Pancreas (tissue), 10 donors: ENCODE measurements around the gene PANK2. TPM values are rescaled to one million over a fixed set of nuclear protein-coding genes. Genes with fewer than 3 reads are reported as not detected.
A peak's percentile ranks its signal among the peaks of the same experiment; 100 is the strongest.

Experiments
- ATAC-seq, 4 donors: fragments of 200-7000 bp; cut with Tn5 transposase; one replicate each; pipeline versions ENCODE4 v1.8.0 to v1.9.1; 2020; ENCODE audit warnings: mild to moderate bottlenecking in 4 of 4, moderate library complexity in 4 of 4
- DNase-seq, 6 donors: peaks; one replicate each; pipeline ENCODE4 v3.0.0-alpha.2; 2020
- FAIRE-seq: peaks from 2 replicates; lab custom pipeline; 2012; peaks lifted over from hg19 to GRCh38; lab: Jason Lieb, UNC
- H3K27ac ChIP-seq, 4 donors: fragments of 200-600 bp; sonication (generic); 1 replicate in 3 of 4; 2 replicates in 1 of 4; pipeline versions ENCODE4 v1.5.0 to v1.8.0; 2020
- H3K27me3 ChIP-seq, 4 donors: fragments of 200-600 bp; one replicate each; pipeline ENCODE4 v1.8.0; 2021
- H3K36me3 ChIP-seq, 3 donors: fragments of 200-600 bp; sonication (generic) in 1 of 3; one replicate each; pipeline versions ENCODE4 v1.5.0 to v1.8.0; 2020 to 2021
- H3K4me1 ChIP-seq, 3 donors: fragments of 200-600 bp; one replicate each; pipeline ENCODE4 v1.8.0; 2021
- H3K4me3 ChIP-seq, 4 donors: fragments of 200-600 bp; sonication (generic) in 2 of 4; one replicate each; pipeline versions ENCODE4 v1.5.0 to v1.8.0; 2020 to 2021
- H3K9me3 ChIP-seq, 4 donors: fragments of 200-600 bp; one replicate each; pipeline ENCODE4 v1.8.0; 2021
- CTCF ChIP-seq, 4 donors: fragments of 200-600 bp; sonication (generic) in 3 of 4; IDR thresholded peaks; one replicate each; pipeline versions ENCODE4 v1.5.0 to v1.8.0; 2021; ENCODE audit warnings: antibody characterized with exemption in 4 of 4
- WGBS, 2 donors: extraction: QIAGEN DNeasy Blood & Tissue Kit; methylation state at CpG; one replicate each; pipeline ENCODE4 v1.1.7; 2013; 5-methylcytosine and 5-hydroxymethylcytosine counted together
- intact Hi-C, 3 donors: fragments of 100-400 bp; cut with DNase I; formaldehyde crosslinking; loops; one replicate each; pipeline versions ENCODE4 v1.11.1 to v1.14.2; 2022
- polyA plus RNA-seq, 2 donors: library from polyadenylated mRNA; stranded (reverse); fragments of 200-250 nt; gene quantifications; one replicate each; pipeline ENCODE4 v1.2.3, GENCODE V29; 2013
- total RNA-seq, 6 donors: library from RNA; stranded (reverse); fragmentation: NEBNext Ultra II Directional in 4 of 6; extraction: Animal tissue kit (Norgen Biotek cat#: 25700) in 4 of 6; gene quantifications; one replicate each; pipeline versions ENCODE4 v1.2.1 to v1.2.4, GENCODE V29; 2021 to 2023
- donor health status: healthy with polysubstance abuse.
- donor health status: DM: no; HTN: no; CAD: no; lungs with moderate emphysema.
- donor health status: DM: no; HTN: no; CAD: no.
- donor health status: control.
- donor health status: control.
- donor health status: Bipolar disorder and iron deficiency.
- donor health status: DM: yes; HTN: yes; CAD: no.
- donor health status: DM: no; HTN: no; CAD: no.
- donor health status: DM: no; HTN: no; CAD: no.
- donor health status: DM: yes; HTN: yes; CAD: no.

The PANK2 gene
- total and polyA plus RNA-seq, 8 donors: 10.1 to 23.4 (median 13.3) TPM

GRCh38 chr20:3909952-3910366 lies 20.8 kb downstream of the PANK2 start:
- no peak for FAIRE-seq
- no peak overlapping the region for H3K27ac ChIP-seq

GRCh38 chr20:3910853-3911252 lies 21.7 kb downstream of the PANK2 start:
- WGBS, 2 donors: 83 to 88% methylated on average over 2 of the region's 2 CpGs
- Histone ChIP-seq H3K9me3 (no peaks in the 10 kb centered on the region), H3K27me3 (no peaks in the 10 kb centered on the region), H3K36me3 (peaks cover 0 to 23% (median 0%) of the 10 kb centered on the region in 3 donors), H3K4me1 (no peaks in the 10 kb centered on the region), H3K4me3 (no peak overlapping the region), H3K27ac (no peak overlapping the region)
- intact Hi-C loops: no loop called here
- FAIRE-seq: no peak
- no peak for DNase-seq
- no peak for ATAC-seq
- no peak for TF ChIP-seq CTCF (IDR thresholded peaks at IDR 0.05)

More at GRCh38 chr20:3909952-3910366, 20.8 kb downstream of the PANK2 start:
- H3K36me3 ChIP-seq: peaks cover 0 to 23% (median 0%) of the 10 kb centered on the region in 3 donors
- no peaks in the 10 kb centered on the region for H3K27me3 ChIP-seq
- DNase-seq: no peak
- no peak overlapping the region for H3K4me3 ChIP-seq
- H3K4me1 ChIP-seq: no peaks in the 10 kb centered on the region
- TF ChIP-seq CTCF (IDR thresholded peaks at IDR 0.05): no peak
- no peaks in the 10 kb centered on the region for H3K9me3 ChIP-seq
- intact Hi-C loops: no loop called here
- no peak for ATAC-seq

- no peak for TF ChIP-seq CTCF (IDR thresholded peaks at IDR 0.05)
- 88 to 89% methylated on average over 2 of the region's 2 CpGs for WGBS, 2 donors
- no peaks in the 10 kb centered on the region for H3K4me1 ChIP-seq
- no peaks in the 10 kb centered on the region for H3K27me3 ChIP-seq
- no peak for FAIRE-seq
- ATAC-seq: peak in 1 of 4 donors; percentile 48
- no peak for DNase-seq
- peaks cover 0 to 29% (median 0%) of the 10 kb centered on the region in 3 donors for H3K36me3 ChIP-seq
- no peak overlapping the region for H3K4me3 ChIP-seq
- H3K27ac ChIP-seq: no peak overlapping the region
- intact Hi-C loops: no loop called here
- no peaks in the 10 kb centered on the region for H3K9me3 ChIP-seq
Observed at GRCh38 chr20:3911956-3912355, 22.8 kb downstream of the PANK2 start.

- Histone ChIP-seq H3K27me3 (no peaks in the 10 kb centered on the region), H3K4me1 (no peaks in the 10 kb centered on the region), H3K9me3 (no peaks in the 10 kb centered on the region), H3K4me3 (no peak overlapping the region), H3K27ac (no peak overlapping the region), H3K36me3 (peaks cover 0 to 21% (median 0%) of the 10 kb centered on the region in 3 donors)
- DNase-seq: no peak
- no peak for ATAC-seq
- no peak for FAIRE-seq
- WGBS, 2 donors: 93 to 100% methylated on average over 2 of the region's 2 CpGs
- no peak for TF ChIP-seq CTCF (IDR thresholded peaks at IDR 0.05)
- intact Hi-C loops: no loop called here
Observed at GRCh38 chr20:3914446-3914845, 25.3 kb downstream of the PANK2 start.

- H3K27ac ChIP-seq: no peak overlapping the region
- FAIRE-seq (no peak), ATAC-seq (no peak), DNase-seq (no peak)
- 78 to 84% methylated on average over 2 of the region's 2 CpGs for WGBS, 2 donors
- no peak for TF ChIP-seq CTCF (IDR thresholded peaks at IDR 0.05)
- H3K36me3 ChIP-seq: peaks cover 0 to 30% (median 0%) of the 10 kb centered on the region in 3 donors
- no peak overlapping the region for H3K4me3 ChIP-seq
- H3K4me1 ChIP-seq: no peaks in the 10 kb centered on the region
- H3K27me3 ChIP-seq: no peaks in the 10 kb centered on the region
- no peaks in the 10 kb centered on the region for H3K9me3 ChIP-seq
- intact Hi-C loops: no loop called here
Observed at GRCh38 chr20:3915691-3916090, 26.5 kb downstream of the PANK2 start.
